Mammary microvascular endothelial cell (primary cell): ENCODE results near the gene SLC11A1. TPM values are rescaled to one million over a fixed set of nuclear protein-coding genes. Genes with fewer than 3 reads are reported as not detected.

Experiments
- total RNA-seq: library from RNA; depleted of rRNA; stranded (reverse); fragments of >200 nt; gene quantifications from 2 replicates; pipeline ENCODE4 v1.2.3, GENCODE V29; 2015

The SLC11A1 gene
- total RNA-seq, result under 0.01 and 0.05 TPM in 2 replicates

GRCh38 chr2:218381916-218382366 lies at the start of gene SLC11A1:
SLC11A1 (plus strand) TSS chr2:218382273; CDS start chr2:218382369, 96 bp downstream.

GRCh38 chr2:218399391-218400166 lies 17.5 kb downstream of the SLC11A1 start, which contains the start of gene CTDSP1:
CTDSP1 (plus strand) TSS chr2:218399868; CDS start chr2:218400091, 223 bp downstream.

GRCh38 chr2:218418717-218419458 lies 36.8 kb downstream of the SLC11A1 start, which contains the start of gene VIL1:
VIL1 (plus strand) TSS chr2:218419123; CDS start chr2:218423779, 4,656 bp downstream.

Other genes starting within 250 kb of the SLC11A1 start
- not detected in 2 replicates for gene CXCR1, start 215.3 kb upstream of the SLC11A1 start, total RNA-seq
- gene ARPC2, start 165.1 kb upstream of the SLC11A1 start, total RNA-seq, result 599 and 620 TPM in 2 replicates
- not detected in 2 replicates for gene GPBAR1, start 121.3 kb upstream of the SLC11A1 start, total RNA-seq
- gene AAMP, start 112.1 kb upstream of the SLC11A1 start, total RNA-seq, result 122 and 127 TPM in 2 replicates
- 40.0 and 53.2 TPM in 2 replicates for gene PNKD, start 111.8 kb upstream of the SLC11A1 start, total RNA-seq
- 128 and 133 TPM in 2 replicates for gene TMBIM1, start 89.8 kb upstream of the SLC11A1 start, total RNA-seq
- gene CATIP, start 25.4 kb upstream of the SLC11A1 start, total RNA-seq, result not detected in 2 replicates
- gene CTDSP1, start 17.6 kb downstream of the SLC11A1 start, total RNA-seq, result 58.6 and 66.5 TPM in 2 replicates
- gene VIL1, start 36.9 kb downstream of the SLC11A1 start, total RNA-seq, result not detected in 2 replicates
- 5.8 and 6.5 TPM in 2 replicates for gene USP37, start 186.1 kb downstream of the SLC11A1 start, total RNA-seq
- gene CNOT9, start 186.6 kb downstream of the SLC11A1 start, total RNA-seq, result 70.3 and 86.3 TPM in 2 replicates
- gene PLCD4, start 225.6 kb downstream of the SLC11A1 start, total RNA-seq, result 0.60 and 1.2 TPM in 2 replicates